ENCODE data around the gene PIGV. TPM values are rescaled to one million over a fixed set of nuclear protein-coding genes. Genes with fewer than 3 reads are reported as not detected.

PIGV gene
- total RNA-seq, 1 donor from 2014 or later = 20.3 TPM

DNA sequence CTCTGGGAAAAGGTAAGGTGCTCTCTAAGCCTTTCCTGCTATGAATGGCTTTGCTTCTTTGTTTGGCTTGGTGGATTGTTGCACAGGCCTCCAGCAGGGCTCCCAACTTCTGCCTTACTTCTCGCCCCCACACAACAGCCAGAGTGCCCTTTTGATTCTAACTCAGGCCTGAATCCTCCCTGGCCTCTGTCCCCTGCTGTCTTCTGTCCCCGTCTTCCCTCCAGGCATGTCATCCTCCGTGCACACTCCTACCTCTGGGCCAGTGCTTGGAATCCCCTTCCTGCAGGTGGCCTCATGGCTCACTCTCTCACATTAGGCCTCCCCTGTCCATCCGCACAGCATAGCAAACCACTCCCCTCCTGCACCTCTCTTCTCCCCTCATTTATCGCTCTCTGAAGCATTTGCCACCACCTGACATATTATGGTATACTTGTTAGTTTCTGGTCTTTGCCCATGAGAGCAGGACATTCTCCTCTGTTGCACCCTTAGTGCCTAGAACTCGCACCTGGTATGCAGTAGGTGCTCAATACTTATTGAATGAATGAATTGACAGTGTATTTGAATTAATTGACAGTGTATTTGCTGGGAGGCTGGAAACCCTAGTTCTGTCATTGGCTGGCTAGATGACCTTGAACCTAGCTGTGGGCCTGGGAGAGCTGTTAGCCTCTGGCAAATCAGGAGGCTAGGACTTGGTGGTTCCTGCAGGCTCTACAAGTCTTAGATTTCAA lies 41.6 kb downstream of the PIGV start:
- H3K4me3 ChIP-seq = peak overlapping the region; percentile 8
- no peaks in the 10 kb centered on the region for H3K27me3 ChIP-seq (ENCODE audit: low read depth)
- peaks cover 47% of the 10 kb centered on the region for H3K4me1 ChIP-seq
- H3K9me3 ChIP-seq = no peaks in the 10 kb centered on the region
- peaks cover 32% of the 10 kb centered on the region for H3K36me3 ChIP-seq
- intact Hi-C loops (cut with DNase I) = no loop called here
- TF ChIP-seq, protein P1, sequence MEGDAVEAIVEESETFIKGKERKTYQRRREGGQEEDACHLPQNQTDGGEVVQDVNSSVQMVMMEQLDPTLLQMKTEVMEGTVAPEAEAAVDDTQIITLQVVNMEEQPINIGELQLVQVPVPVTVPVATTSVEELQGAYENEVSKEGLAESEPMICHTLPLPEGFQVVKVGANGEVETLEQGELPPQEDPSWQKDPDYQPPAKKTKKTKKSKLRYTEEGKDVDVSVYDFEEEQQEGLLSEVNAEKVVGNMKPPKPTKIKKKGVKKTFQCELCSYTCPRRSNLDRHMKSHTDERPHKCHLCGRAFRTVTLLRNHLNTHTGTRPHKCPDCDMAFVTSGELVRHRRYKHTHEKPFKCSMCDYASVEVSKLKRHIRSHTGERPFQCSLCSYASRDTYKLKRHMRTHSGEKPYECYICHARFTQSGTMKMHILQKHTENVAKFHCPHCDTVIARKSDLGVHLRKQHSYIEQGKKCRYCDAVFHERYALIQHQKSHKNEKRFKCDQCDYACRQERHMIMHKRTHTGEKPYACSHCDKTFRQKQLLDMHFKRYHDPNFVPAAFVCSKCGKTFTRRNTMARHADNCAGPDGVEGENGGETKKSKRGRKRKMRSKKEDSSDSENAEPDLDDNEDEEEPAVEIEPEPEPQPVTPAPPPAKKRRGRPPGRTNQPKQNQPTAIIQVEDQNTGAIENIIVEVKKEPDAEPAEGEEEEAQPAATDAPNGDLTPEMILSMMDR (IDR thresholded peaks at IDR 0.05) = no peak
- H3K27ac ChIP-seq = no peak overlapping the region
- DNase-seq (no peak), ATAC-seq (no peak)

DNA sequence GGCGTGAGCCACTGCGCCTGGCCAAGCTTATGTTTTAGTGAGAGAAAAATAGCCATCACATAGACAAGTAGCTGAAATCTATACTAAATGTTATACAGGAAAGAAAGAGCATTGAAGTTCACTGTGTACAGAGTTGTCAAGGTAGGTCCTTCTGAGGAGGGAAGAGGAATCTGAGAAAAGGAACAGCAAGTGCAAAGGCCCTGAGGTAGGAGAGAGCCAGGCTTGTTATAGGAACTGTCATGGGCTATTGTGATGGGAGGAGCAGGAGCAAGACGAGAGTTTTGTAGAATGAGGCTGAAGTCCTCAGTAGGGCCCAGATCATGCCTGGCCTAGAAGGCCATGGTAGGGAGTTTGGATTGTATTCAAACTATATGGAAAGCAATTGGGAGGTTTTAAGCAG lies 43.3 kb downstream of the PIGV start:
- DNase-seq = no peak

DNA sequence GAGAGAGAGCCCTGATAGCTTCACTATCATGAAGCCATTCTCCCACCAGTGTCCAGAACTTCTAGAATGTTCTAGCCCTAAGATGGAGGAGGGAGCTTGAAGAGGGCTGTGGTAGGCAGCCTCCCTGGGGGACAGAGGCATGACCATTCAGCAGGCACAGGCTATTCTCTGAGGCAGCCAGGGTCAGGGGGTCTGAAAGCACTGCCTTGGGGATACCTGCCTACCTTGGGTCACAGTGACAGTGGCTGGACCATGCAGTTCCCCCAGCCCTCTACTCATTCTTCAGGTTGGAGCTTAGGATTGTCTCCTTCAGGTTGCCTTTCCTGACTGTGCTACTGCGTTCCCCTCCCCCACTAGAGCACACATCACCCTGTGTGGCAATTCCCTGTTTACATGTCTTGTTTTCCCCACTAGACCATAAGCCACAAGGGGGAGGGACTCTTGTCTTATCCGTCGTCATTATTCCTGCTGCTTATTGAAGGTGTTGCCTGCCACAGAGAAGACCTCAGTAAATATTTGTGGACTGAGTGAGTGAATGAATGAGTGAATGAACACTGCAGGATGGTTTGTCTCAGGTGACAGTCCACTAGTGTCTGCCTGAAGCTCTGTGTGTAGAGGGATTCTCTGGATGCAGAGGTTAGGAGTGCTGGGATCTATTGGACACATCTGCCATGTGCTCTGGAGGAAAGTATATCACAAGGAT lies 43.9 kb downstream of the PIGV start:
- Histone ChIP-seq H3K4me3 (no peak overlapping the region), H3K27ac (peak overlapping the region; percentile 31), H3K4me1 (peaks cover 40% of the 10 kb centered on the region), H3K36me3 (peaks cover 54% of the 10 kb centered on the region), H3K27me3 (ENCODE audit: low read depth) (no peaks in the 10 kb centered on the region), H3K9me3 (no peaks in the 10 kb centered on the region)
- TF ChIP-seq, protein P1 (IDR thresholded peaks at IDR 0.05) = no peak
- intact Hi-C loops (cut with DNase I) = no loop called here
- DNase-seq (no peak), ATAC-seq (peak in 1 of 2 donors; percentile 53)

More for the DNA sequence above, 43.3 kb downstream of the PIGV start:
- no peak for ATAC-seq
- peak overlapping the region; percentile 31 for H3K27ac ChIP-seq
- peaks cover 41% of the 10 kb centered on the region for H3K4me1 ChIP-seq
- intact Hi-C loops (cut with DNase I) = no loop called here
- no peak overlapping the region for H3K4me3 ChIP-seq
- no peaks in the 10 kb centered on the region for H3K9me3 ChIP-seq
- H3K36me3 ChIP-seq = peaks cover 49% of the 10 kb centered on the region
- TF ChIP-seq, protein P1 (IDR thresholded peaks at IDR 0.05) = no peak
- no peaks in the 10 kb centered on the region for H3K27me3 ChIP-seq (ENCODE audit: low read depth)

DNA sequence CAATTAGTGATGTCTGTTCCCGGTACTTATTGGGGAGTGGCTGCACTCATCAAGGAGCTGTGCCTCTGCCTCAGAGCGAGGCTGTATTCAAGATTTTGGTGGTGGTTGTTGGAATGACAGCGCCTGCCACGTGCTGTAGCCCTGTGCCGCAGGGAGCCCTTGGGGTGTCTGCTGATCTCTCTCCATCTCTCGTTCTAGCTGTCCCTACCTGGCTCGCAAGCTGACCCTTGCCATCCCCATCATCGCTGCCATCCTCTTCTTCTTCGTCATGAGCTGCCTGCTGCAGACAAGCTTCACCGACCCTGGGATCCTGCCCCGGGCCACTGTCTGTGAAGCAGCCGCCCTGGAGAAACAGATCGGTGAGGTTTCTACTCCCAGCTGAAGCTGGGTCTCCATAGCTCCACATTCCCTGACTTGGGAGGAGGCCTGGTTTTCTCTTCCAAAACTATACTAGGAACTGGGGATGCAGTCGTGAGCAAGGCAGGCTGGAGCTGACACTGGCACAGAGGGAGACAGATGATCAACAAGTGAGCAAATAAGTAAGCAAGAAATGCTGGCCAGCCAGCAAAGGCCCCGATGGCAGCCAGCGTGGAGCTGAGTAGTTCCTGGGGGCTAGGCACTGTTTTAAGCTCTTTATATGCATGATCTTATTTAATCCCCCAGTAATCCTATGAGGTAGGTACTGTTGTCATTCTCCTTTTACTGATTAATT lies 44.7 kb downstream of the PIGV start:
- TF ChIP-seq, protein P1 (IDR thresholded peaks at IDR 0.05) = no peak
- Histone ChIP-seq H3K27ac (peak overlapping the region; percentile 31), H3K4me1 (peaks cover 38% of the 10 kb centered on the region), H3K36me3 (peaks cover 55% of the 10 kb centered on the region), H3K4me3 (no peak overlapping the region), H3K27me3 (ENCODE audit: low read depth) (no peaks in the 10 kb centered on the region), H3K9me3 (no peaks in the 10 kb centered on the region)
- DNase-seq (no peak), ATAC-seq (no peak)
- intact Hi-C loops (cut with DNase I) = no loop called here
